ENCODE data around the gene SETBP1.

SETBP1 gene

GRCh38 chr18:45109706-45110105 is 429.0 kb downstream of the SETBP1 start:
- H3K4me3 ChIP-seq (ENCODE audit: low read length) = no peak overlapping the region
- H3K27me3 ChIP-seq (ENCODE audit: control insufficient read depth, insufficient read depth, low read length) = no peaks in the 10 kb centered on the region
- H3K4me1 ChIP-seq (ENCODE audit: control insufficient read depth, low read depth, low read length) = no peaks in the 10 kb centered on the region
- H3K27ac ChIP-seq (ENCODE audit: low read length) = no peak overlapping the region
- H3K9ac ChIP-seq (ENCODE audit: low read length) = no peak overlapping the region
- H3K9me3 ChIP-seq (ENCODE audit: control insufficient read depth, low read depth, low read length) = no peaks in the 10 kb centered on the region
- H3K36me3 ChIP-seq (ENCODE audit: control insufficient read depth, low read depth, low read length) = no peaks in the 10 kb centered on the region

GRCh38 chr18:45110577-45111501 is 430.2 kb downstream of the SETBP1 start:
- Histone ChIP-seq H3K4me1 (ENCODE audit: control insufficient read depth, low read depth, low read length) (no peaks in the 10 kb centered on the region), H3K27ac (ENCODE audit: low read length) (no peak overlapping the region), H3K36me3 (ENCODE audit: control insufficient read depth, low read depth, low read length) (no peaks in the 10 kb centered on the region)

GRCh38 chr18:45111502-45111848 is 430.8 kb downstream of the SETBP1 start:
- H3K9me3 ChIP-seq (ENCODE audit: control insufficient read depth, low read depth, low read length) = no peaks in the 10 kb centered on the region
- H3K4me1 ChIP-seq (ENCODE audit: control insufficient read depth, low read depth, low read length) = no peaks in the 10 kb centered on the region

More at GRCh38 chr18:45110577-45111501, 430.2 kb downstream of the SETBP1 start:
- Histone ChIP-seq H3K4me3 (ENCODE audit: low read length) (no peak overlapping the region), H3K9me3 (ENCODE audit: control insufficient read depth, low read depth, low read length) (no peaks in the 10 kb centered on the region), H3K9ac (ENCODE audit: low read length) (no peak overlapping the region), H3K27me3 (ENCODE audit: control insufficient read depth, insufficient read depth, low read length) (no peaks in the 10 kb centered on the region)

GRCh38 chr18:45112682-45113081 is 432.0 kb downstream of the SETBP1 start:
- no peaks in the 10 kb centered on the region for H3K27me3 ChIP-seq (ENCODE audit: control insufficient read depth, insufficient read depth, low read length)
- no peaks in the 10 kb centered on the region for H3K36me3 ChIP-seq (ENCODE audit: control insufficient read depth, low read depth, low read length)
- no peak overlapping the region for H3K4me3 ChIP-seq (ENCODE audit: low read length)
- no peak overlapping the region for H3K27ac ChIP-seq (ENCODE audit: low read length)
- no peaks in the 10 kb centered on the region for H3K9me3 ChIP-seq (ENCODE audit: control insufficient read depth, low read depth, low read length)
- H3K9ac ChIP-seq (ENCODE audit: low read length) = no peak overlapping the region
- no peaks in the 10 kb centered on the region for H3K4me1 ChIP-seq (ENCODE audit: control insufficient read depth, low read depth, low read length)

More at GRCh38 chr18:45111502-45111848, 430.8 kb downstream of the SETBP1 start:
- H3K36me3 ChIP-seq (ENCODE audit: control insufficient read depth, low read depth, low read length) = no peaks in the 10 kb centered on the region
- no peak overlapping the region for H3K9ac ChIP-seq (ENCODE audit: low read length)
- H3K27me3 ChIP-seq (ENCODE audit: control insufficient read depth, insufficient read depth, low read length) = no peaks in the 10 kb centered on the region
- H3K27ac ChIP-seq (ENCODE audit: low read length) = no peak overlapping the region
- H3K4me3 ChIP-seq (ENCODE audit: low read length) = no peak overlapping the region

- H3K27me3 ChIP-seq (ENCODE audit: control insufficient read depth, insufficient read depth, low read length) = no peaks in the 10 kb centered on the region
Observed at GRCh38 chr18:45116116-45116515, 435.4 kb downstream of the SETBP1 start.

More at GRCh38 chr18:45116116-45116515, 435.4 kb downstream of the SETBP1 start:
- H3K9me3 ChIP-seq (ENCODE audit: control insufficient read depth, low read depth, low read length) = no peaks in the 10 kb centered on the region
- no peak overlapping the region for H3K4me3 ChIP-seq (ENCODE audit: low read length)
- H3K4me1 ChIP-seq (ENCODE audit: control insufficient read depth, low read depth, low read length) = no peaks in the 10 kb centered on the region
- no peak overlapping the region for H3K9ac ChIP-seq (ENCODE audit: low read length)
- H3K36me3 ChIP-seq (ENCODE audit: control insufficient read depth, low read depth, low read length) = no peaks in the 10 kb centered on the region
- no peak overlapping the region for H3K27ac ChIP-seq (ENCODE audit: low read length)

Measured in iPS-18a (cell line).